GM12872 (cell line): ENCODE results near the gene BCL11B.

ENCODE experiments used
- CTCF ChIP-seq: IDR thresholded peaks from 3 replicates; pipeline ENCODE4 v1.5.1; 2011; ENCODE audit warnings: low read depth, mild to moderate bottlenecking, low read length, moderate library complexity; ENCODE audit not compliant: insufficient read depth

BCL11B gene

GRCh38 chr14:99317231-99318090, 45.5 kb upstream of the BCL11B start:
- no peak for TF ChIP-seq CTCF

- no peak for TF ChIP-seq CTCF
Measured at GRCh38 chr14:99316281-99317163, 44.5 kb upstream of the BCL11B start.

GRCh38 chr14:99315197-99315596, 43.2 kb upstream of the BCL11B start:
- TF ChIP-seq CTCF, result no peak

GRCh38 chr14:99314623-99315022, 42.6 kb upstream of the BCL11B start:
- TF ChIP-seq CTCF, result no peak

- no peak for TF ChIP-seq CTCF
Measured at GRCh38 chr14:99313234-99313633, 41.2 kb upstream of the BCL11B start.

- no peak for TF ChIP-seq CTCF
Measured at GRCh38 chr14:99312106-99312505, 40.1 kb upstream of the BCL11B start.

GRCh38 chr14:99309220-99309766, 37.3 kb upstream of the BCL11B start:
- TF ChIP-seq CTCF, result no peak
